Measurements from ENCODE around the gene SPANXB1.
"Not testable (repeated sequence)": the region's sequence is repeated elsewhere in the genome, so short reads cannot be mapped to it uniquely, and the experiment has no call there.

Gene SPANXB1, protein sequence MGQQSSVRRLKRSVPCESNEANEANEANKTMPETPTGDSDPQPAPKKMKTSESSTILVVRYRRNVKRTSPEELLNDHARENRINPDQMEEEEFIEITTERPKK

DNA sequence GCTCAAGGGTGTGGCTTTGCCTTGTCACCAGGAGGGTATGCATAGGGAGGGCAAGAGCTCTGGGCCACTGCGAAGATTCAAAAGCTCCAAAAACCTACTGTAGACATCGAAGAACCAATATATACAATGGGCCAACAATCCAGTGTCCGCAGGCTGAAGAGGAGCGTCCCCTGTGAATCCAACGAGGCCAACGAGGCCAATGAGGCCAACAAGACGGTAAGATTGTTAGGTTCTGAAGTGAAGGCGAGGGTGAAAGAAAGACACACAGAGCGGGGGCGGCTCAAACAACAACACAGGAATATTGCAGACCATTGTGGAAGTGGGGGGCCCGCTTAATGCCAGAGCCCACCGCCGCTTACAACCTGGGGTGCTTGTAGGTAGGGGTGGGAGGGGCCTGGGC is at the start of gene SPANXB1:
SPANXB1 (plus strand) TSS at position 27 of the 400 bp plus-strand sequence; CDS start at position 127, 100 bp downstream.
- H3K4me3 ChIP-seq (ENCODE audit: low read depth, low read length); DNase-seq (ENCODE audit: low read depth): not testable (repeated sequence)

DNA sequence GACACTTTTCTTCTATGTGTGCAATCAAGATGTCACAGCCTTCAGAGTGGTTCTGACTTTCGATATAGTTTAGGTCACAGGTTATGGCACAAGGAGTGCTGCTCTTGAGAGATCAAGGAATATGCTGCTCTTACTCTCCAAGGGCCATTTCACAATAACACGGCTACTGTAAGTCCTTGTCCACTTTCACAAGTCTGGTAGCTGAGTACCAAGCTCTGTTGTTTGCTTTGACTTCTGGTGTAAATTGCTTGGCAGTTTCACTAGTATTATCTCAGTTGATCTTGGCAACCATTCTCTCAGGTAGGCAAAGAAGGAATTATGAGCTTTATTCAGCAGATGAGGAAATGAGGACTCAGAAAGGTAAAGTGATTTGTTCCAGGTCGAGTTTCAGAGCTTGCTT is 35.4 kb upstream of the SPANXB1 start:
- H3K4me3 ChIP-seq (ENCODE audit: low read depth, low read length) = no peak overlapping the region
- TF ChIP-seq, protein P1, sequence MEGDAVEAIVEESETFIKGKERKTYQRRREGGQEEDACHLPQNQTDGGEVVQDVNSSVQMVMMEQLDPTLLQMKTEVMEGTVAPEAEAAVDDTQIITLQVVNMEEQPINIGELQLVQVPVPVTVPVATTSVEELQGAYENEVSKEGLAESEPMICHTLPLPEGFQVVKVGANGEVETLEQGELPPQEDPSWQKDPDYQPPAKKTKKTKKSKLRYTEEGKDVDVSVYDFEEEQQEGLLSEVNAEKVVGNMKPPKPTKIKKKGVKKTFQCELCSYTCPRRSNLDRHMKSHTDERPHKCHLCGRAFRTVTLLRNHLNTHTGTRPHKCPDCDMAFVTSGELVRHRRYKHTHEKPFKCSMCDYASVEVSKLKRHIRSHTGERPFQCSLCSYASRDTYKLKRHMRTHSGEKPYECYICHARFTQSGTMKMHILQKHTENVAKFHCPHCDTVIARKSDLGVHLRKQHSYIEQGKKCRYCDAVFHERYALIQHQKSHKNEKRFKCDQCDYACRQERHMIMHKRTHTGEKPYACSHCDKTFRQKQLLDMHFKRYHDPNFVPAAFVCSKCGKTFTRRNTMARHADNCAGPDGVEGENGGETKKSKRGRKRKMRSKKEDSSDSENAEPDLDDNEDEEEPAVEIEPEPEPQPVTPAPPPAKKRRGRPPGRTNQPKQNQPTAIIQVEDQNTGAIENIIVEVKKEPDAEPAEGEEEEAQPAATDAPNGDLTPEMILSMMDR (IDR thresholded peaks at IDR 0.05; ENCODE audit: low read depth, low read length, missing control alignments) = no peak
- DNase-seq (ENCODE audit: low read depth) = no peak

DNA sequence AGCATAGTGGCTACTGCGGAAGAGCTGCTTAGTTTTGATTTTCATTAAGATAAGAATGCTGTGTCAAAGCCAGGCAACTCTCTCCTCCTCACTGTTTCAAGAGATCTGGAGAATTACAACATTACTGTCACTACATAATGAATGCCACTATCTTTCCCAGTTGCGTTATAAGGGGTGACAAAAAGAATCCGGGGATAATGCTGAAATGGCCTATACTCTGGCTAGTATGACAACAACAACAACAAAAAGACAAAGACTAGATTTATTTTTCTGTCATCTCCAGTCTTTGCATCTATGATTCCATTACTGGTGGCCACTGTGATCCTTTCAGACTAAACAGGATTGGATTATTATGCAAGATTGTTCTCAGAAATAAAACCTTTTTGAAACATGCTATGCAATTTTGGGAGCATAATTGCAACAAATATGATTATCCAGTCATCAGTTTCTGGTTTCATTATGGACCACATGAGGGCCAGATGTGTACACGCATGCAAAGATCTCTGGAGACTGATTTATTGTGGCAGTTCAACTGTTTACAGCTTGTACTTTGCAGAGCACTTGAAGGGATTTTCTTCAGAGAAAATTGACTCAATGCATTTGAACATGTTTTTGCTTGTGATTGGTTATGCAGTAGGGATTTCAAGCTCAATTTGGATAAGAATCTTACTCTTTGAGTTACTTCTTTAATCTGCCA is 31.1 kb upstream of the SPANXB1 start:
- TF ChIP-seq, protein P1 (IDR thresholded peaks at IDR 0.05; ENCODE audit: low read depth, low read length, missing control alignments) = no peak
- no peak for DNase-seq (ENCODE audit: low read depth)
- no peak overlapping the region for H3K4me3 ChIP-seq (ENCODE audit: low read depth, low read length)

DNA sequence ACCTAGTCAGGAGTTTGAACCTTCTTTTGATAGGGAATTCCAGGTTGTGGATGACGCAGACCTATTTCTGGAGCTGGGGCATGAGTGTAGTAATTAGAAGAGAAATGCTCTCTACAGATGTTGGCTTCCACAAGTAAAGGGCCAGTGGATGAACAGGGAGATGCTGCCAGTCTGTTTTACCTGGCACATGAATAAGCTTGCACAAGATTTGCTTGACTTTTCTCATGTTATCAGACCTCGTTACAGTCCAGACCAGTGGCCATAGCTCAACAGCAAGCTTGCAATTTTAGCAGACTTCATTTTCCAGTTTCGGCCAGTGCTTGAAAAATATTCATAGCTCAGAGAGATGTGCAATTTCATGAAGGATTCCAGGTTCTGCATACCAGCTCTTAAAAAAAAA is 26.9 kb upstream of the SPANXB1 start:
- no peak for DNase-seq (ENCODE audit: low read depth)
- TF ChIP-seq, protein P1 (IDR thresholded peaks at IDR 0.05; ENCODE audit: low read depth, low read length, missing control alignments) = no peak

DNA sequence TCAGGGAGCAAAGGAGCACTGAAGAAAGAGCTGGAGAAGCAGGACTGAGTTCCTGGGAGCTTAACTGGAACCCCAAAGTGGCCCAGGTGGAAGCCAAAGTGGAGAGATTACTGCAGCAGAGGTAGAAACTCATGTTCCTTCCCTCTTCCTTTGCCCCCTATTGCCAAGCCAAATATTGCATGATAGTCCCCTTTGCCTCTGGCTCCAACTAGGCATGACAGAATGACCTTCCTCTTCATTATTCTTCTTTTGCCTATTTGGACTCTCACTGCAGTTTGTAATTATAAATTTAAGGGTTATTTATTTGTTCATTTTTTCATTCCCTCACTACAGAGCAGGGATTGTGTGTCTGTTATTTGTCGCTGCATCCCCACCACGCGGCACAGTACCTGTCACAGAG is 22.1 kb upstream of the SPANXB1 start:
- no peak for DNase-seq (ENCODE audit: low read depth)
- no peak overlapping the region for H3K4me3 ChIP-seq (ENCODE audit: low read depth, low read length)
- TF ChIP-seq, protein P1 (IDR thresholded peaks at IDR 0.05; ENCODE audit: low read depth, low read length, missing control alignments) = no peak

More for the DNA sequence above, 26.9 kb upstream of the SPANXB1 start:
- no peak overlapping the region for H3K4me3 ChIP-seq (ENCODE audit: low read depth, low read length)

DNA sequence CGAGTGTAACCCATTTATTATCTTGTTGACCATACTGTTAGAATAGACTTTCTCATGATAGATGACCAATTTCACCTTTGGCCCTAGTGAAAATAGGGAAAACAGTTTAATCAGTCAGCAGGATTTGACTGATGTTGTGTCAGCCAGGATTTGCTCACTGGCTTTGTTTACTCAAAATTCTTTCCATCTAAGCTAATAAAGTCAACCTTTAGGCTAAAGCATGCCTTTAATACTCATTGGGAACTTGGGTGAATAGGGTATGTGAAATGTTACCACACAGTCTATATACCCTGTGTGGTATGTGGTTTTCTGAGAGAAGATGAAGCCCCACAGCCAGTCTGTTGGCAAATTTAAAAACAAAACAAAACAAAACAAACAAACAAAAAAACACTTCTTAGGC is 18.7 kb upstream of the SPANXB1 start:
- no peak for DNase-seq (ENCODE audit: low read depth)
- no peak overlapping the region for H3K4me3 ChIP-seq (ENCODE audit: low read depth, low read length)
- TF ChIP-seq, protein P1 (IDR thresholded peaks at IDR 0.05; ENCODE audit: low read depth, low read length, missing control alignments) = no peak

DNA sequence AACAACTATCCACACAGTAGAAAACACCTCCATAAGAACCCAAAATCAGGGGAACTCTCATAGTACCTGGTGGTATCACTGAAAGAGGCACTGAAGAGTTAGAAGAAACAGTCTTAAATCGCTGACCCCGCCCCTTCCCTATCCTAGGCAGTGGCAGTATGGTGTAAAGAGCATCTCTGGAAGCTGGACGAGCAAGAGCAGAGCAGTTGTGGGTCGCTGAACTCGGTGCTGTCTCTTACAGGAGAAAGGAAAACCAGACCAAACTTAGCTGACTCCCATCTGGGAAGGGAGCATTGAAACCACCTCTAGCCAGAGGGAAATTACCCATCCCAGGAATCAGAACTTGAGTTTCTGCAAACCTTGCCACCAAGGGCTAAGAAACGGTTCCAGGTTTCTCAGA is 2.8 kb downstream of the SPANXB1 start:
- H3K4me3 ChIP-seq (ENCODE audit: low read depth, low read length); DNase-seq (ENCODE audit: low read depth): not testable (repeated sequence)

DNA sequence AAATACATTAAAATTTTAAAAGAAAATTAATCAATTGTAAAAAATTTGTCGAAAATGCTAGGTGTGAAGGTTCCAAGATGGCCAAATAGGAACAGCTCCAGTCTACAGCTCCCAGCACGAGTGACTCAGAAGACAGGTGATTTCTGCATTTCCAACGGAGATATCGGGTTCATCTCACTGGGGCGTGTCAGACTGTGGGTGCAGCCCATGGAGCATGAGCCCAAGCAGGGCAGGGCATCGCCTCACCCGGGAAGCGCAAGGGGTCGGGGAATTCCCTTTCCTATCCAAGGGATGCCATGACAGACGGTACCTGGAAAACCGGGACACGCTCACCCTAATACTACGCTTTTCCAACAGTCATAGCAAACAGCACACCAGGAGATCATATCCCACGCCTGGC is 41.9 kb downstream of the SPANXB1 start:
- not testable (repeated sequence) for H3K4me3 ChIP-seq (ENCODE audit: low read depth, low read length); DNase-seq (ENCODE audit: low read depth)

DNA sequence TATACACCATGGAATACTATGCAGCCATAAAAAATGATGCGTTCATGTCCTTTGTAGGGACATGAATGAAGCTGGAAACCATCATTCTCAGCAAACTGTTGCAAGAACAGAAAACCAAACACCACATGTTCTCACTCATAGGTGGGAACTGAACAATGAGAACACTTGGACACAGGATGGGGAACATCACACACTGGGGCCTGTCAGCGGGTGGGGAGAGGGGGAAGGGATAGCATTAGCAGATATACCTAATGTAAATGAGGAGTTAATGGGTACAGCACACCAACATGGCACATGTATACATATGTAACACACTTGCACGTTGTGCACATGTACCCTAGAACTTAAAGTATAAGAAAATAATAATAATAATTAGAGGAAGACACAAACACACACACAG is 47.5 kb downstream of the SPANXB1 start:
- not testable (repeated sequence) for H3K4me3 ChIP-seq (ENCODE audit: low read depth, low read length); DNase-seq (ENCODE audit: low read depth)

DNA sequence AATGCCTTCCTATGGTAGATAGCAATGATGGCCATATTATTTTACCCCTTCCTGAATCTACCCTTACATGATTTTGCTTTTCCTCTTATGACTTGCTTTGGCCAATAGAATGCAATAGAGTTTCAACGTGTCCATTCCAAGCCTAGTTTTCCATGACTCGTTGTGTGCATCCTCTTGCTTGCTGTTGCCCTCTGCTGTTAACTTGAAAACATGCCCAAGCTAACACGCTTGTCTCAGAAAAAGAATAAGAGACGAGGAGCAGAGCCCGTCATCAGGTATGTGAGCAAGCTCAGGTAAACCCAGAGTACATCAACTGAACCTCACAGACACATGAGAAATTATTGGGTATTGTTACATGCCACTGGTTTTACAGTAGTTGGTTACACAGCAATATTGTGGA is 49.7 kb downstream of the SPANXB1 start:
- DNase-seq (ENCODE audit: low read depth); H3K4me3 ChIP-seq (ENCODE audit: low read depth, low read length): not testable (repeated sequence)

Measured in GM12864 (cell line).